ENCODE measurements around the gene RNF113B. TPM values are rescaled to one million over a fixed set of nuclear protein-coding genes. Genes with fewer than 3 reads are reported as not detected.
A peak's percentile ranks its signal among the peaks of the same experiment; 100 is the strongest.

The RNF113B gene
- total RNA-seq, 1 experiment from 2014 or later, result not detected

GRCh38 chr13:98156259-98156658 is 20.8 kb downstream of the RNF113B start:
- no peak for DNase-seq (ENCODE audit: unreplicated experiment)
- H3K36me3 Mint-ChIP-seq (ENCODE audit: insufficient read depth, unreplicated experiment), result peaks cover 4% of the 10 kb centered on the region
- intact Hi-C loops (cut with micrococcal nuclease), result no loop called here
- BruUV-seq (replicated peaks), result no TSS peak
- no peaks in the 10 kb centered on the region for H3K9me3 Mint-ChIP-seq (ENCODE audit: unreplicated experiment)
- POLR2A ChIA-PET, result no interaction called here
- no peak for TF ChIP-seq CTCF (IDR thresholded peaks at IDR 0.05; ENCODE audit: unreplicated experiment)
- no peak overlapping the region for H3K27ac Mint-ChIP-seq (ENCODE audit: low read depth, unreplicated experiment)
- H3K4me3 Mint-ChIP-seq (ENCODE audit: unreplicated experiment), result no peak overlapping the region
- no peaks in the 10 kb centered on the region for H3K27me3 Mint-ChIP-seq (ENCODE audit: insufficient read depth, unreplicated experiment)
- CTCF ChIA-PET, result no interaction called here
- no peaks in the 10 kb centered on the region for H3K4me1 Mint-ChIP-seq (ENCODE audit: insufficient read depth, unreplicated experiment)

DNA sequence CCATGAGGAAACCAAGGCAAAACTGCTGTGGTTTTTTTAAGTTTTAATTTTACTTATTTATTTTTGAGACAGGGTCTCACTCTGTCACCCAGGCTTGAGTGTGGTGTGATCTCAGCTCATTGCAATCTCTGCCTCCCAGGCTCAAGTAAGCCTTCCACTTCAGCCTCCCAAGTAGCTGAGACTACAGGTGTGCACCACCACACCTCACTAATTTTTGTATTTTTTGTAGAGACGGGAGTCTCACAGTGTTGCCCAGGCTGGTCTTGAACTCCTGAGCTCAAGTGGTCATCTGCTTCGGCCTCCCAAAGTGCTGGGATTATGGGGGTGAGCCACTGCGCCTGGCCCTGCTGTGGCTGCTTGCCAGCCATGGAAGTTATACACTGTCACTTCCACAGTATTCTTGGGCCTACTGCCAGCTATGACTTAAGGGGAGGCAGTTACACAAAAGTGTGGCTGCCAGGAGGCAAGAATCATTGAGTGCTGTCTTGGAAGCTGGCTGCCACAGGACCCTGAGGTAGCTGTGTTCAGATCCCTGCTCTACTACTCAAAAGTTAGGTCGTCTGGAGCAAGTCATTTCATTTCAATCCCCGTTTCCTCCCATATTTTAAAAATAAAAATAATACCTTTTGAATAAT is 21.5 kb downstream of the RNF113B start:
- CTCF ChIA-PET, result interaction anchor here (0.6 kb wide), 2 partner anchors 133 to 367 kb away, joined by 3 to 6 read pairs; no protein-coding TSS in a partner anchor
- no TSS peak for BruUV-seq (replicated peaks)
- intact Hi-C loops (cut with micrococcal nuclease), result no loop called here

GRCh38 chr13:98150832-98151479 is 26.1 kb downstream of the RNF113B start:
- H3K9me3 Mint-ChIP-seq (ENCODE audit: unreplicated experiment), result peaks cover 7% of the 10 kb centered on the region
- no peak for TF ChIP-seq CTCF (IDR thresholded peaks at IDR 0.05; ENCODE audit: unreplicated experiment)
- ChIA-PET CTCF (interaction anchor here (0.6 to 1.1 kb wide), 3 partner anchors 11 to 128 kb away, joined by 3 to 5 read pairs (median 3); no protein-coding TSS in a partner anchor), POLR2A (no interaction called here)
- intact Hi-C loops (cut with micrococcal nuclease), result no loop called here
- H3K4me3 Mint-ChIP-seq (ENCODE audit: unreplicated experiment), result no peak overlapping the region
- H3K27me3 Mint-ChIP-seq (ENCODE audit: insufficient read depth, unreplicated experiment), result no peaks in the 10 kb centered on the region
- BruUV-seq (replicated peaks), result no TSS peak
- H3K27ac Mint-ChIP-seq (ENCODE audit: low read depth, unreplicated experiment), result no peak overlapping the region
- peaks cover 4% of the 10 kb centered on the region for H3K36me3 Mint-ChIP-seq (ENCODE audit: insufficient read depth, unreplicated experiment)
- no peak for DNase-seq (ENCODE audit: unreplicated experiment)
- no peaks in the 10 kb centered on the region for H3K4me1 Mint-ChIP-seq (ENCODE audit: insufficient read depth, unreplicated experiment)

More for the DNA sequence above, 21.5 kb downstream of the RNF113B start:
- H3K27me3 Mint-ChIP-seq (ENCODE audit: insufficient read depth, unreplicated experiment), result no peaks in the 10 kb centered on the region
- H3K4me1 Mint-ChIP-seq (ENCODE audit: insufficient read depth, unreplicated experiment), result no peaks in the 10 kb centered on the region
- TF ChIP-seq CTCF (IDR thresholded peaks at IDR 0.05; ENCODE audit: unreplicated experiment), result no peak
- no peaks in the 10 kb centered on the region for H3K9me3 Mint-ChIP-seq (ENCODE audit: unreplicated experiment)
- peak; percentile 72 for DNase-seq (ENCODE audit: unreplicated experiment)
- POLR2A ChIA-PET, result no interaction called here
- peaks cover 4% of the 10 kb centered on the region for H3K36me3 Mint-ChIP-seq (ENCODE audit: insufficient read depth, unreplicated experiment)
- no peak overlapping the region for H3K4me3 Mint-ChIP-seq (ENCODE audit: unreplicated experiment)
- no peak overlapping the region for H3K27ac Mint-ChIP-seq (ENCODE audit: low read depth, unreplicated experiment)

- no TSS peak for BruUV-seq (replicated peaks)
- Mint-ChIP-seq H3K27me3 (ENCODE audit: insufficient read depth, unreplicated experiment) (no peaks in the 10 kb centered on the region), H3K36me3 (ENCODE audit: insufficient read depth, unreplicated experiment) (no peaks in the 10 kb centered on the region), H3K4me1 (ENCODE audit: insufficient read depth, unreplicated experiment) (peaks cover 16% of the 10 kb centered on the region), H3K4me3 (ENCODE audit: unreplicated experiment) (no peak overlapping the region), H3K27ac (ENCODE audit: low read depth, unreplicated experiment) (no peak overlapping the region), H3K9me3 (ENCODE audit: unreplicated experiment) (peaks cover 7% of the 10 kb centered on the region)
- DNase-seq (ENCODE audit: unreplicated experiment), result no peak
- ChIA-PET CTCF (no interaction called here), POLR2A (interaction anchor here (0.7 kb wide), 1 partner anchor 102 kb away, joined by 3 read pairs; no protein-coding TSS in a partner anchor)
- TF ChIP-seq CTCF (IDR thresholded peaks at IDR 0.05; ENCODE audit: unreplicated experiment), result no peak
- intact Hi-C loops (cut with micrococcal nuclease), result no loop called here
Measured at GRCh38 chr13:98147521-98147920, 29.5 kb downstream of the RNF113B start.

All from MCF 10A (cell line).